MM.1S (cell line): ENCODE data around the gene TMEFF2.

ENCODE experiments used
- DNase-seq: peaks from one replicate; pipeline ENCODE4 v3.0.0-alpha.2; 2015
- H2AFZ ChIP-seq: fragments of 300-600 bp; sonication (generic); 2 replicates; pipeline ENCODE4 v1.6.0; 2016; ENCODE audit warnings: antibody characterized with exemption, low read length
- H3F3A ChIP-seq: fragments of 300-600 bp; sonication (generic); 2 replicates; pipeline ENCODE4 v1.6.1; 2016; ENCODE audit warnings: mild to moderate bottlenecking, antibody characterized with exemption, low read length, moderate library complexity, mixed read lengths; ENCODE audit not compliant: insufficient read depth
- H3K27ac ChIP-seq: fragments of 300-600 bp; sonication (generic); 2 replicates; pipeline ENCODE4 v1.5.1; 2016; ENCODE audit warnings: mild to moderate bottlenecking, low read length
- H3K27me3 ChIP-seq: fragments of 300-600 bp; sonication (generic); replicated peaks from 2 replicates; pipeline ENCODE4 v1.6.0; 2016; ENCODE audit warnings: low read length; ENCODE audit not compliant: insufficient read depth
- H3K36me3 ChIP-seq: fragments of 300-600 bp; sonication (generic); replicated peaks from 2 replicates; pipeline ENCODE4 v1.6.1; 2016; ENCODE audit warnings: mild to moderate bottlenecking, low read length, mixed read lengths; ENCODE audit not compliant: insufficient read depth
- H3K4me1 ChIP-seq: fragments of 300-600 bp; sonication (generic); 2 replicates; pipeline ENCODE4 v1.6.1; 2016; ENCODE audit warnings: low read length, mixed read lengths
- H3K4me2 ChIP-seq: fragments of 300-600 bp; sonication (generic); 2 replicates; pipeline ENCODE4 v1.6.0; 2016; ENCODE audit warnings: low read depth, low read length
- H3K4me3 ChIP-seq: fragments of 300-600 bp; sonication (generic); 2 replicates; pipeline ENCODE4 v1.5.1; 2016; ENCODE audit warnings: low read length, mixed read lengths
- H3K79me2 ChIP-seq: fragments of 300-600 bp; sonication (generic); 2 replicates; pipeline ENCODE4 v1.6.1; 2016; ENCODE audit warnings: mixed run types, low read length, mixed read lengths
- H3K9ac ChIP-seq: fragments of 300-600 bp; sonication (generic); 2 replicates; pipeline ENCODE4 v1.6.1; 2016; ENCODE audit warnings: low read length, mixed read lengths
- H3K9me2 ChIP-seq: fragments of 300-600 bp; sonication (generic); replicated peaks from 2 replicates; pipeline ENCODE4 v1.6.1; 2016; ENCODE audit warnings: mild to moderate bottlenecking, low read length, mixed read lengths; ENCODE audit not compliant: insufficient read depth
- H3K9me3 ChIP-seq: fragments of 300-600 bp; sonication (generic); replicated peaks from 2 replicates; pipeline ENCODE4 v1.6.1; 2016; ENCODE audit warnings: mild to moderate bottlenecking, low read length, mixed read lengths; ENCODE audit not compliant: insufficient read depth
- H4K20me1 ChIP-seq: fragments of 300-600 bp; sonication (generic); 2 replicates; pipeline ENCODE4 v1.6.1; 2016; ENCODE audit warnings: mild to moderate bottlenecking, low read length, moderate library complexity, mixed read lengths; ENCODE audit not compliant: insufficient read depth
- CTCF ChIP-seq: fragments of 300-600 bp; sonication (generic); IDR thresholded peaks from 2 replicates; pipeline ENCODE4 v1.5.1; 2016; ENCODE audit warnings: antibody characterized with exemption, low read length, mixed read lengths
- EZH2 ChIP-seq: fragments of 300-600 bp; sonication (generic); optimal IDR thresholded peaks from 2 replicates; pipeline ENCODE3; 2017; ENCODE audit warnings: low read depth, mild to moderate bottlenecking, antibody characterized with exemption, low read length, mixed read lengths
- EZH2phosphoT487 ChIP-seq: fragments of 300-600 bp; sonication (generic); IDR thresholded peaks from 2 replicates; pipeline ENCODE4 v1.6.1; 2018; ENCODE audit warnings: antibody characterized with exemption, low read length

TMEFF2 gene

GRCh38 chr2:192005211-192005610 is 189.5 kb downstream of the TMEFF2 start:
- Histone ChIP-seq H3K4me1 (no peaks in the 10 kb centered on the region), H3K27ac (no peak overlapping the region), H2AFZ (no peak overlapping the region), H3K79me2 (no peaks in the 10 kb centered on the region), H3K27me3 (no peaks in the 10 kb centered on the region), H3F3A (no peaks in the 10 kb centered on the region), H3K9ac (no peak overlapping the region), H3K4me2 (no peak overlapping the region), H3K9me2 (no peaks in the 10 kb centered on the region), H3K9me3 (no peaks in the 10 kb centered on the region), H3K36me3 (no peaks in the 10 kb centered on the region), H4K20me1 (no peaks in the 10 kb centered on the region), H3K4me3 (no peak overlapping the region)
- DNase-seq, result no peak
- no peak for TF ChIP-seq EZH2
- no peak for TF ChIP-seq CTCF

- Histone ChIP-seq H3K27ac (no peak overlapping the region), H3K27me3 (no peaks in the 10 kb centered on the region), H3K9me3 (no peaks in the 10 kb centered on the region), H3K36me3 (no peaks in the 10 kb centered on the region), H3K9ac (no peak overlapping the region), H3K4me3 (no peak overlapping the region), H3F3A (no peaks in the 10 kb centered on the region), H3K4me2 (no peak overlapping the region; the same call in 1 of the 2 replicates), H4K20me1 (no peaks in the 10 kb centered on the region), H3K4me1 (no peaks in the 10 kb centered on the region), H2AFZ (no peak overlapping the region), H3K79me2 (no peaks in the 10 kb centered on the region), H3K9me2 (no peaks in the 10 kb centered on the region)
- no peak for TF ChIP-seq EZH2
- TF ChIP-seq EZH2phosphoT487, result no peak
- no peak for TF ChIP-seq CTCF
- no peak for DNase-seq
Observed at GRCh38 chr2:192004188-192004963, 190.4 kb downstream of the TMEFF2 start.

GRCh38 chr2:192002418-192002817 is 192.3 kb downstream of the TMEFF2 start:
- Histone ChIP-seq H3K9me2 (no peaks in the 10 kb centered on the region), H3K4me1 (no peaks in the 10 kb centered on the region), H3K9me3 (no peaks in the 10 kb centered on the region), H3K79me2 (no peaks in the 10 kb centered on the region), H2AFZ (no peak overlapping the region), H4K20me1 (no peaks in the 10 kb centered on the region), H3K9ac (no peak overlapping the region), H3K4me3 (no peak overlapping the region), H3F3A (no peaks in the 10 kb centered on the region), H3K27ac (no peak overlapping the region), H3K36me3 (no peaks in the 10 kb centered on the region), H3K27me3 (no peaks in the 10 kb centered on the region), H3K4me2 (no peak overlapping the region)
- no peak for TF ChIP-seq CTCF
- no peak for TF ChIP-seq EZH2phosphoT487
- no peak for TF ChIP-seq EZH2
- no peak for DNase-seq
